ENCODE data around the gene NGEF. TPM values are rescaled to one million over a fixed set of nuclear protein-coding genes. Genes with fewer than 3 reads are reported as not detected.

The NGEF gene
- total RNA-seq, 2 donors from 2014 or later = 0.23 TPM; not detected in 1

GRCh38 chr2:232930059-232930400, 83.0 kb downstream of the NGEF start:
- no peak for DNase-seq (ENCODE audit: low spot score in 2 of 2)
- Mint-ChIP-seq H3K9me3 (peaks cover 0 to 8% of the 10 kb centered on the region in 2 donors), H3K27ac (no peak overlapping the region), H3K36me3 (peaks cover 5 to 16% of the 10 kb centered on the region in 2 donors)
- peak in 1 of 2 donors; percentile 16 for ATAC-seq

GRCh38 chr2:232929303-232930058, 83.6 kb downstream of the NGEF start:
- DNase-seq (ENCODE audit: low spot score in 2 of 2) (no peak), ATAC-seq (peak in 1 of 2 donors; percentile 26)
- Mint-ChIP-seq H3K27ac (no peak overlapping the region), H3K9me3 (peaks cover 0 to 8% of the 10 kb centered on the region in 2 donors), H3K36me3 (peaks cover 5 to 16% of the 10 kb centered on the region in 2 donors)

- H3K9me3 Mint-ChIP-seq = peaks cover 0 to 8% of the 10 kb centered on the region in 2 donors
- no peak overlapping the region for H3K27ac Mint-ChIP-seq
- peak in 1 of 2 donors; percentile 5 for ATAC-seq
These were observed 84.3 kb downstream of the NGEF start for GRCh38 chr2:232928551-232929302.

GRCh38 chr2:232927793-232928550, 85.1 kb downstream of the NGEF start:
- Mint-ChIP-seq H3K27ac (no peak overlapping the region), H3K36me3 (peaks cover 5 to 16% of the 10 kb centered on the region in 2 donors), H3K9me3 (peaks cover 0 to 8% of the 10 kb centered on the region in 2 donors)
- DNase-seq (ENCODE audit: low spot score in 2 of 2) (no peak), ATAC-seq (peak in 1 of 2 donors; percentile 59)

More at GRCh38 chr2:232928551-232929302, 84.3 kb downstream of the NGEF start:
- H3K36me3 Mint-ChIP-seq = peaks cover 5 to 16% of the 10 kb centered on the region in 2 donors
- no peak for DNase-seq (ENCODE audit: low spot score in 2 of 2)

- Mint-ChIP-seq H3K27ac (no peak overlapping the region), H3K36me3 (peaks cover 5 to 16% of the 10 kb centered on the region in 2 donors), H3K9me3 (peaks cover 0 to 8% of the 10 kb centered on the region in 2 donors)
- DNase-seq (ENCODE audit: low spot score in 2 of 2) = no peak
- peak in 1 of 2 donors; percentile 28 for ATAC-seq
These were observed 85.8 kb downstream of the NGEF start for GRCh38 chr2:232927032-232927792.

- Mint-ChIP-seq H3K9me3 (peaks cover 0 to 8% of the 10 kb centered on the region in 2 donors), H3K36me3 (peaks cover 5 to 16% of the 10 kb centered on the region in 2 donors), H3K27ac (no peak overlapping the region)
- ATAC-seq (no peak), DNase-seq (ENCODE audit: low spot score in 2 of 2) (no peak)
These were observed 86.6 kb downstream of the NGEF start for GRCh38 chr2:232926431-232926939.

GRCh38 chr2:232925821-232926156, 87.3 kb downstream of the NGEF start:
- DNase-seq (ENCODE audit: low spot score in 2 of 2) (no peak), ATAC-seq (no peak)
- H3K27ac Mint-ChIP-seq = no peak overlapping the region
- H3K36me3 Mint-ChIP-seq = peaks cover 5 to 16% of the 10 kb centered on the region in 2 donors
- H3K9me3 Mint-ChIP-seq = peaks cover 0 to 6% of the 10 kb centered on the region in 2 donors

- ATAC-seq (no peak), DNase-seq (ENCODE audit: low spot score in 2 of 2) (no peak)
- peaks cover 0 to 5% of the 10 kb centered on the region in 2 donors for H3K9me3 Mint-ChIP-seq
- H3K36me3 Mint-ChIP-seq = peaks cover 5 to 16% of the 10 kb centered on the region in 2 donors
- H3K27ac Mint-ChIP-seq = no peak overlapping the region
These were observed 87.8 kb downstream of the NGEF start for GRCh38 chr2:232925153-232925820.

- no peak for ATAC-seq
These were observed 88.6 kb downstream of the NGEF start for GRCh38 chr2:232924433-232924832.

GRCh38 chr2:232920760-232921159, 92.3 kb downstream of the NGEF start:
- ATAC-seq = no peak
- no peak for DNase-seq (ENCODE audit: low spot score in 2 of 2)
- H3K36me3 Mint-ChIP-seq = no peaks in the 10 kb centered on the region
- H3K9me3 Mint-ChIP-seq = no peaks in the 10 kb centered on the region
- no peak overlapping the region for H3K27ac Mint-ChIP-seq

More at GRCh38 chr2:232924433-232924832, 88.6 kb downstream of the NGEF start:
- Mint-ChIP-seq H3K9me3 (no peaks in the 10 kb centered on the region), H3K27ac (no peak overlapping the region), H3K36me3 (peaks cover 0 to 10% of the 10 kb centered on the region in 2 donors)
- DNase-seq (ENCODE audit: low spot score in 2 of 2) = no peak

GRCh38 chr2:232920055-232920454, 93.0 kb downstream of the NGEF start:
- Mint-ChIP-seq H3K27ac (no peak overlapping the region), H3K36me3 (no peaks in the 10 kb centered on the region), H3K9me3 (no peaks in the 10 kb centered on the region)
- no peak for DNase-seq (ENCODE audit: low spot score in 2 of 2)
- ATAC-seq = no peak

GRCh38 chr2:232919141-232919540, 93.9 kb downstream of the NGEF start:
- H3K27ac Mint-ChIP-seq = no peak overlapping the region
- H3K9me3 Mint-ChIP-seq = no peaks in the 10 kb centered on the region
- DNase-seq (ENCODE audit: low spot score in 2 of 2) = no peak
- no peaks in the 10 kb centered on the region for H3K36me3 Mint-ChIP-seq
- ATAC-seq = no peak

- Mint-ChIP-seq H3K27ac (no peak overlapping the region), H3K9me3 (peaks cover 9% of the 10 kb centered on the region in 2 donors), H3K36me3 (peaks cover 6% of the 10 kb centered on the region in 2 donors)
- ATAC-seq (no peak), DNase-seq (ENCODE audit: low spot score in 2 of 2) (no peak)
These were observed 99.2 kb downstream of the NGEF start for GRCh38 chr2:232913903-232914302.

- no peak overlapping the region for H3K27ac Mint-ChIP-seq
- ATAC-seq = no peak
These were observed 101.3 kb downstream of the NGEF start for GRCh38 chr2:232911712-232912277.

GRCh38 chr2:232910376-232910775, 102.7 kb downstream of the NGEF start:
- Mint-ChIP-seq H3K36me3 (peaks cover 6% of the 10 kb centered on the region in 2 donors), H3K9me3 (peaks cover 9% of the 10 kb centered on the region in 2 donors)

More at GRCh38 chr2:232911712-232912277, 101.3 kb downstream of the NGEF start:
- Mint-ChIP-seq H3K36me3 (peaks cover 6% of the 10 kb centered on the region in 2 donors), H3K9me3 (peaks cover 9% of the 10 kb centered on the region in 2 donors)
- DNase-seq (ENCODE audit: low spot score in 2 of 2) = no peak

More at GRCh38 chr2:232910376-232910775, 102.7 kb downstream of the NGEF start:
- H3K27ac Mint-ChIP-seq = no peak overlapping the region
- DNase-seq (ENCODE audit: low spot score in 2 of 2) (no peak), ATAC-seq (no peak)
